ENCODE measurements around the gene TRIM2. TPM values are rescaled to one million over a fixed set of nuclear protein-coding genes. Genes with fewer than 3 reads are reported as not detected.

TRIM2 gene
- total and polyA plus RNA-seq, 2 experiments from 2014 or later, result 32.0 to 82.1 TPM

DNA sequence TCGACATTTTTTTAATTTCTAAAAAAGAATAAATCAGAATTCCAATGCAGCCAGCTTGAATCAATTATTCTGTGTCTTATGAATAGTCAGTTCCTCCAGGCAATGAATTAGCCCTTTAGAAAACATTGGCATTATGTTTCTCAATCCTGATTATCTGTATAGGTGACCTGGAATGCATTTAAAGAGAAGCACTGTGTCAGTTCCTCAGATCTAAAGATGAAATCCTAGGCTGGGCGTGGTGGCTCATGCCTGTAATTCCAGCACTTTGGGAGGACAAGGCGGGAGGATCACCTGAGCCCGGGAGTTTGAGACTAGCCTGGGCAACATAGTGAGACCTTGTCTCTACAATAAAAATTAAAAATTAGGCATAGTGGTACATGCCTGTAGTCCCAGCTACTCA, 183.7 kb downstream of the TRIM2 start:
- 89% methylated on average over 4 of the region's 4 CpGs for WGBS (ENCODE audit: low lambda C conversion rate, missing lambda C conversion rate)
- no peak for TF ChIP-seq EZH2phosphoT487 (IDR thresholded peaks at IDR 0.05; ENCODE audit: low read depth, severe bottlenecking, unreplicated experiment)
- TF ChIP-seq, protein P1, sequence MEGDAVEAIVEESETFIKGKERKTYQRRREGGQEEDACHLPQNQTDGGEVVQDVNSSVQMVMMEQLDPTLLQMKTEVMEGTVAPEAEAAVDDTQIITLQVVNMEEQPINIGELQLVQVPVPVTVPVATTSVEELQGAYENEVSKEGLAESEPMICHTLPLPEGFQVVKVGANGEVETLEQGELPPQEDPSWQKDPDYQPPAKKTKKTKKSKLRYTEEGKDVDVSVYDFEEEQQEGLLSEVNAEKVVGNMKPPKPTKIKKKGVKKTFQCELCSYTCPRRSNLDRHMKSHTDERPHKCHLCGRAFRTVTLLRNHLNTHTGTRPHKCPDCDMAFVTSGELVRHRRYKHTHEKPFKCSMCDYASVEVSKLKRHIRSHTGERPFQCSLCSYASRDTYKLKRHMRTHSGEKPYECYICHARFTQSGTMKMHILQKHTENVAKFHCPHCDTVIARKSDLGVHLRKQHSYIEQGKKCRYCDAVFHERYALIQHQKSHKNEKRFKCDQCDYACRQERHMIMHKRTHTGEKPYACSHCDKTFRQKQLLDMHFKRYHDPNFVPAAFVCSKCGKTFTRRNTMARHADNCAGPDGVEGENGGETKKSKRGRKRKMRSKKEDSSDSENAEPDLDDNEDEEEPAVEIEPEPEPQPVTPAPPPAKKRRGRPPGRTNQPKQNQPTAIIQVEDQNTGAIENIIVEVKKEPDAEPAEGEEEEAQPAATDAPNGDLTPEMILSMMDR (IDR thresholded peaks at IDR 0.05; ENCODE audit: poor library complexity), result no peak
- TF ChIP-seq EZH2 (IDR thresholded peaks at IDR 0.05; ENCODE audit: borderline replicate concordance), result no peak
- H3K4me3 ChIP-seq, result no peak overlapping the region

More for the DNA sequence above, 183.7 kb downstream of the TRIM2 start:
- Histone ChIP-seq H3K4me1 (ENCODE audit: insufficient read depth) (no peaks in the 10 kb centered on the region), H3K27ac (no peak overlapping the region), H3K4me2 (no peak overlapping the region), H4K20me1 (ENCODE audit: insufficient read depth, poor library complexity, severe bottlenecking) (no peaks in the 10 kb centered on the region), H2AFZ (no peak overlapping the region), H3K27me3 (no peaks in the 10 kb centered on the region), H3K9me3 (ENCODE audit: low read depth) (no peaks in the 10 kb centered on the region), H3K79me2 (no peaks in the 10 kb centered on the region), H3K36me3 (replicated peaks; ENCODE audit: insufficient read depth, low read depth) (no peaks in the 10 kb centered on the region), H3K9me2 (replicated peaks; ENCODE audit: insufficient read depth) (no peaks in the 10 kb centered on the region)
- DNase-seq (ENCODE audit: low spot score), result no peak

Small RNA genes within 50 kb of the gene (small RNA-seq; reads per million reads assigned to genes)
- gene RF00019 (not detected), gene RN7SL419P (not detected), gene RNU6-1196P (not detected)

Other genes with a start within 250 kb of the TRIM2 start
- gene MND1, start 140.2 kb downstream of the TRIM2 start, total RNA-seq, result 4.3 and 5.8 TPM in 2 replicates
- gene MND1, start 140.2 kb downstream of the TRIM2 start, polyA plus RNA-seq, result 2.2 and 3.0 TPM in 2 replicates